H1 (cell line): Measurements from ENCODE around the gene ICAM5. TPM values are rescaled to one million over a fixed set of nuclear protein-coding genes. Genes with fewer than 3 reads are reported as not detected.

Experiments used
- CTCF ChIA-PET: fragments of 300-600 bp; sonication (Branson Sonifier 250); formaldehyde crosslinking; loops from one replicate; lab custom pipeline; 2021; ENCODE audit not compliant: partially characterized antibody; lab: Charles Lee
- POLR2A ChIA-PET: fragments of 300-600 bp; sonication (Branson Sonifier 250); formaldehyde crosslinking; loops from one replicate; lab custom pipeline; 2021; ENCODE audit warnings: inconsistent platforms; ENCODE audit not compliant: partially characterized antibody; lab: Charles Lee
- DNase-seq, 2 experiments: peaks; one replicate each; pipeline versions ENCODE4 v3.0.0 to v3.0.0-alpha.2; 2010 to 2022; ENCODE audit warnings: low spot score in 2 of 2, low read depth in 1 of 2, mixed read lengths in 1 of 2
- FAIRE-seq: peaks from 2 replicates; lab custom pipeline; 2011; peaks lifted over from hg19 to GRCh38; lab: Jason Lieb, UNC
- H2AFZ ChIP-seq: 2 replicates; pipeline ENCODE4 v1.8.1; 2012; ENCODE audit warnings: low read length, inconsistent platforms
- H2AK5ac ChIP-seq: 2 replicates; pipeline ENCODE4 v1.6.1; 2013; ENCODE audit warnings: low read depth, low read length
- H2BK120ac ChIP-seq: replicated peaks from 2 replicates; pipeline ENCODE3; 2013; ENCODE audit warnings: low read depth, low read length, inconsistent platforms
- H2BK12ac ChIP-seq: 2 replicates; pipeline ENCODE4 v1.6.1; 2013; ENCODE audit warnings: low read depth, low read length
- H2BK15ac ChIP-seq: 2 replicates; pipeline ENCODE4 v1.6.1; 2013; ENCODE audit warnings: low read length
- H2BK20ac ChIP-seq: 2 replicates; pipeline ENCODE4 v1.6.1; 2013; ENCODE audit warnings: low read length
- H2BK5ac ChIP-seq: 2 replicates; pipeline ENCODE4 v1.6.1; 2013; ENCODE audit warnings: low read depth, low read length
- H3K14ac ChIP-seq: 2 replicates; pipeline ENCODE4 v1.6.1; 2013; ENCODE audit warnings: inconsistent platforms; ENCODE audit not compliant: insufficient read length
- H3K18ac ChIP-seq: 2 replicates; pipeline ENCODE4 v1.6.1; 2013; ENCODE audit warnings: low read length; ENCODE audit errors: extremely low read depth
- H3K23ac ChIP-seq: 2 replicates; pipeline ENCODE4 v1.6.1; 2013; ENCODE audit warnings: inconsistent platforms; ENCODE audit not compliant: insufficient read length
- H3K23me2 ChIP-seq: 2 replicates; pipeline ENCODE4 v1.6.1; 2013; ENCODE audit warnings: low read depth, low read length
- H3K27ac ChIP-seq: 2 replicates; pipeline ENCODE4 v1.6.1; 2011; ENCODE audit warnings: low read depth, low read length, inconsistent platforms
- H3K27me3 ChIP-seq, 4 experiments: replicated peaks in 1 of 4; 1 replicate in 1 of 4; 2 replicates in 3 of 4; pipeline versions ENCODE4 v1.6.1 to v1.8.1; 2011 to 2013; ENCODE audit warnings: low read length in 3 of 4, mild to moderate bottlenecking in 3 of 4, inconsistent platforms in 2 of 4, mixed read lengths in 2 of 4, moderate library complexity in 1 of 4; ENCODE audit not compliant: control insufficient read depth in 3 of 4, insufficient read depth in 3 of 4; ENCODE audit errors: extremely low read depth in 1 of 4
- H3K36me3 ChIP-seq, 4 experiments: 2 replicates each; pipeline versions ENCODE4 v1.6.1 to v1.8.1; 2011 to 2013; ENCODE audit warnings: mild to moderate bottlenecking in 4 of 4, low read length in 3 of 4, moderate library complexity in 2 of 4, control low read depth in 1 of 4, inconsistent platforms in 1 of 4; ENCODE audit not compliant: insufficient read depth in 4 of 4, control insufficient read depth in 2 of 4
- H3K4ac ChIP-seq: replicated peaks from 2 replicates; pipeline ENCODE3; 2013; ENCODE audit warnings: low read length, low read depth, mixed read lengths, inconsistent platforms; ENCODE audit not compliant: insufficient read length
- H3K4me1 ChIP-seq, 4 experiments: replicated peaks in 1 of 4; 1 replicate in 1 of 4; 2 replicates in 3 of 4; pipeline versions ENCODE4 v1.6.1 to v1.8.1; 2011 to 2013; ENCODE audit warnings: low read length in 3 of 4, inconsistent platforms in 2 of 4, mixed read lengths in 1 of 4; ENCODE audit not compliant: insufficient read depth in 4 of 4, control insufficient read depth in 3 of 4
- H3K4me2 ChIP-seq, 2 experiments: 2 replicates each; pipeline versions ENCODE4 v1.6.1 to v1.8.1; 2011 to 2013; ENCODE audit warnings: low read depth in 2 of 2, low read length in 2 of 2, control low read depth in 1 of 2, inconsistent platforms in 1 of 2, mild to moderate bottlenecking in 1 of 2; ENCODE audit not compliant: insufficient read depth in 1 of 2
- H3K4me3 ChIP-seq, 4 experiments: fragments of 200-600, 300-600 bp in 1 of 4; sonication (generic), shearing (Covaris generic), sonication (Bioruptor Twin) in 1 of 4; 2 replicates each; pipeline versions ENCODE4 v1.5.1 to v1.8.1; 2011 to 2016; ENCODE audit warnings: low read length in 4 of 4, low read depth in 3 of 4, control low read depth in 2 of 4, inconsistent platforms in 2 of 4, mild to moderate bottlenecking in 2 of 4, mixed read lengths in 1 of 4, moderate library complexity in 1 of 4; ENCODE audit not compliant: insufficient read depth in 2 of 4; ENCODE audit errors: extremely low read depth in 1 of 4
- H3K56ac ChIP-seq: replicated peaks from 2 replicates; pipeline ENCODE3; 2013; ENCODE audit warnings: low read depth, mild to moderate bottlenecking, mixed read lengths, low read length, inconsistent platforms; ENCODE audit not compliant: insufficient read length
- H3K79me1 ChIP-seq: 2 replicates; pipeline ENCODE4 v1.6.1; 2013; ENCODE audit warnings: low read depth, low read length, control low read depth
- H3K79me2 ChIP-seq, 2 experiments: 2 replicates each; pipeline versions ENCODE4 v1.6.1 to v1.8.1; 2012 to 2013; ENCODE audit warnings: low read length in 2 of 2, mild to moderate bottlenecking in 2 of 2, inconsistent platforms in 1 of 2; ENCODE audit not compliant: insufficient read depth in 2 of 2, control insufficient read depth in 1 of 2
- H3K9ac ChIP-seq, 4 experiments: replicated peaks in 1 of 4; 1 replicate in 1 of 4; 2 replicates in 3 of 4; pipeline versions ENCODE4 v1.6.1 to v1.8.1; 2011 to 2013; ENCODE audit warnings: low read depth in 3 of 4, low read length in 3 of 4, control low read depth in 2 of 4, mild to moderate bottlenecking in 2 of 4, moderate library complexity in 2 of 4, inconsistent platforms in 1 of 4; ENCODE audit errors: extremely low read depth in 1 of 4
- H3K9me3 ChIP-seq, 2 experiments: 2 replicates each; pipeline versions ENCODE4 v1.6.1 to v1.8.1; 2012 to 2013; ENCODE audit warnings: mild to moderate bottlenecking in 2 of 2, moderate library complexity in 2 of 2, control low read depth in 1 of 2, inconsistent platforms in 1 of 2, low read depth in 1 of 2, low read length in 1 of 2, mixed read lengths in 1 of 2; ENCODE audit not compliant: insufficient read depth in 2 of 2
- H4K20me1 ChIP-seq, 2 experiments: replicated peaks in 1 of 2; 2 replicates each; pipeline versions ENCODE3 to v1.8.1; 2011 to 2013; ENCODE audit warnings: inconsistent platforms in 2 of 2, low read length in 2 of 2, mild to moderate bottlenecking in 1 of 2; ENCODE audit not compliant: insufficient read depth in 2 of 2, control insufficient read depth in 1 of 2
- H4K5ac ChIP-seq: 2 replicates; pipeline ENCODE4 v1.6.1; 2013; ENCODE audit warnings: low read length, low read depth, mixed read lengths, inconsistent platforms; ENCODE audit not compliant: insufficient read length
- H4K8ac ChIP-seq: 2 replicates; pipeline ENCODE4 v1.8.0; 2013; ENCODE audit warnings: mild to moderate bottlenecking, moderate library complexity, low read length, inconsistent platforms; ENCODE audit not compliant: insufficient read depth; ENCODE audit errors: extremely low read depth
- H4K91ac ChIP-seq: replicated peaks from 2 replicates; pipeline ENCODE3; 2013; ENCODE audit warnings: low read length, mixed read lengths, inconsistent platforms; ENCODE audit not compliant: insufficient read length
- ASH2L ChIP-seq: fragments of 200-600, 300-600 bp; sonication (generic); IDR thresholded peaks from one replicate; pipeline ENCODE4 v1.7.1; 2017; ENCODE audit warnings: low read length
- ATF3 ChIP-seq: IDR thresholded peaks from 2 replicates; pipeline ENCODE4 v1.6.1; 2011; ENCODE audit warnings: low read depth, mild to moderate bottlenecking, low read length; ENCODE audit not compliant: insufficient read depth
- BCL11A ChIP-seq, 2 experiments: IDR thresholded peaks; one replicate each; pipeline ENCODE4 v1.6.1; 2011; ENCODE audit warnings: low read depth in 2 of 2, low read length in 2 of 2, mild to moderate bottlenecking in 2 of 2
- GABPA ChIP-seq: IDR thresholded peaks from 2 replicates; pipeline ENCODE4 v1.6.1; 2011; ENCODE audit warnings: mild to moderate bottlenecking, low read length, moderate library complexity, borderline replicate concordance; ENCODE audit not compliant: insufficient read depth
- HDAC2 ChIP-seq, 2 experiments: fragments of 300-600 bp in 1 of 2; sonication (generic) in 1 of 2; IDR thresholded peaks; 2 replicates each; pipeline ENCODE4 v1.6.1; 2011 to 2012; ENCODE audit warnings: low read depth in 2 of 2, low read length in 2 of 2, mild to moderate bottlenecking in 2 of 2, moderate library complexity in 2 of 2, borderline replicate concordance in 1 of 2, inconsistent platforms in 1 of 2
- SP4 ChIP-seq: IDR thresholded peaks from 2 replicates; pipeline ENCODE4 v1.6.1; 2012; ENCODE audit warnings: low read length, inconsistent platforms
- SRF ChIP-seq: IDR thresholded peaks from 2 replicates; pipeline ENCODE4 v1.6.1; 2011; ENCODE audit warnings: mild to moderate bottlenecking, low read depth, low read length, moderate library complexity
- TEAD4 ChIP-seq: IDR thresholded peaks from 2 replicates; pipeline ENCODE4 v1.6.1; 2012; ENCODE audit warnings: low read depth, low read length, inconsistent platforms, mixed read lengths
- YY1 ChIP-seq: IDR thresholded peaks from 2 replicates; pipeline ENCODE4 v1.6.1; 2011; ENCODE audit warnings: low read depth, mild to moderate bottlenecking, low read length
- WGBS, 2 experiments: shearing (Covaris generic) in 1 of 2; methylation state at CpG; one replicate each; pipeline versions ENCODE4 v1.1.6 to v1.1.7; 2013 to 2015; ENCODE audit warnings: low lambda C conversion rate in 2 of 2, mixed read lengths in 2 of 2, inconsistent platforms in 1 of 2, low coverage in 1 of 2, missing lambda C conversion rate in 1 of 2; ENCODE audit not compliant: insufficient replicate concordance in 2 of 2, insufficient coverage in 1 of 2, insufficient read length in 1 of 2; ENCODE audit errors: extremely low coverage in 1 of 2, missing lambda C conversion rate in 1 of 2; 5-methylcytosine and 5-hydroxymethylcytosine counted together
- polyA plus RNA-seq, 7 experiments: library from polyadenylated mRNA; depleted of rRNA in 3 of 7; stranded (reverse) in 5 of 7; unstranded in 2 of 7; fragments of >200 nt in 5 of 7; fragments of 200-250 nt in 2 of 7; gene quantifications; 1 replicate in 5 of 7; 2 replicates in 1 of 7; 4 replicates in 1 of 7; pipeline versions ENCODE4 v1.2.1 to v1.2.3, GENCODE V29; 2011 to 2013; ENCODE audit warnings: missing spikeins in 2 of 7, mixed read lengths in 2 of 7
- total RNA-seq: library from RNA; stranded (reverse); fragmentation: NEBNext Ultra II Directional; extraction: Animal tissue kit (Norgen Biotek cat#: 25700); gene quantifications from 2 replicates; pipeline ENCODE4 v1.2.1, GENCODE V29; 2021

Gene ICAM5
- total and polyA plus RNA-seq, 2 of the 8 experiments (the other 6 are each of a cell fraction or from before 2014, with no cell fraction given), result 3.9 to 4.8 TPM

- Histone ChIP-seq H3K36me3 (peaks cover 2 to 10% (median 9%) of the 10 kb centered on the region in 4 experiments; a peak in 4 of 8 replicates), H3K23ac (peak within 1 kb of the TSS; percentile 3), H3K27ac (peak within 1 kb of the TSS; percentile 90), H3K4ac (peak within 1 kb of the TSS; percentile 4), H4K5ac (peak within 1 kb of the TSS; percentile 98), H3K18ac (peak within 1 kb of the TSS; percentile 99), H4K91ac (peak within 1 kb of the TSS; percentile 94), H2BK15ac (peak within 1 kb of the TSS; percentile 83; the same call in 1 of the 2 replicates), H3K23me2 (peaks cover 5% of the 10 kb centered on the region), H2BK5ac (peak within 1 kb of the TSS; percentile 94; the same call in 1 of the 2 replicates), H3K4me3 (peak within 1 kb of the TSS; percentile 74 to 100 (median 91)), H3K79me1 (peaks cover 5% of the 10 kb centered on the region; the same call in 1 of the 2 replicates), H3K56ac (peak within 1 kb of the TSS; percentile 97), H4K8ac (peak within 1 kb of the TSS; percentile 100), H3K4me2 (peak within 1 kb of the TSS; percentile 95 to 99), H2AFZ (peak within 1 kb of the TSS; percentile 98), H3K4me1 (peaks cover 0 to 4% (median 1%) of the 10 kb centered on the region in 4 experiments; a peak in 1 of 7 replicates), H2BK120ac (peak within 1 kb of the TSS; percentile 61), H4K20me1 (peaks cover 0 to 4% of the 10 kb centered on the region in 2 experiments), H3K79me2 (peaks cover 0 to 9% of the 10 kb centered on the region in 2 experiments; a peak in 2 of 4 replicates), H2BK12ac (no peak within 1 kb of the TSS), H2AK5ac (no peak within 1 kb of the TSS), H2BK20ac (no peak within 1 kb of the TSS), H3K14ac (no peak within 1 kb of the TSS), H3K27me3 (no peaks in the 10 kb centered on the region), H3K9ac (peak within 1 kb of the TSS; percentile 83 to 93 (median 88)), H3K9me3 (no peaks in the 10 kb centered on the region)
- WGBS, 2 experiments, result 1% methylated on average over 66 of the region's 77 CpGs; no CpG with 5 or more reads in 1 of the 2 experiments
- DNase-seq (peak; percentile 85 to 97), FAIRE-seq (peak; percentile 92)
- ChIA-PET POLR2A (interaction anchor here (1.0 to 3.8 kb wide), 12 partner anchors 8 to 164 kb away, joined by 3 to 14 read pairs (median 3); partner anchors contain the start of genes DNMT1, ICAM5 and S1PR2), CTCF (interaction anchor here (1.1 to 2.6 kb wide), 3 partner anchors 19 to 57 kb away, joined by 3 to 9 read pairs (median 3); partner anchors contain the start of gene DNMT1)
- TF ChIP-seq SRF (peak; percentile 83), TEAD4 (0 out of 2 replicates have a peak, but pooled peaks have one; percentile 3), GABPA (no peak), ATF3 (peak; percentile 93), BCL11A (IDR thresholded peaks at IDR 0.05; ENCODE audit: low read depth in 2 of 2, low read length in 2 of 2) (no peak), YY1 (no peak), SP4 (0 out of 2 replicates have a peak, but pooled peaks have one; percentile 5), HDAC2 (IDR thresholded peaks at IDR 0.05; ENCODE audit: borderline replicate concordance in 1 of 2, low read depth in 2 of 2, low read length in 2 of 2) (peak in 1 of 2 experiments; percentile 43; a peak in 1 of 4 replicates), ASH2L (peak; percentile 99)
These were observed 37.7 kb upstream of the ICAM5 start, which contains the start of gene MRPL4 for GRCh38 chr19:10251792-10252694. Gene MRPL4 (plus strand): TSS chr19:10252214. CDS start chr19:10252254, 40 bp downstream.
